K562 (cell line): ENCODE measurements around the gene MRPS33. TPM values are rescaled to one million over a fixed set of nuclear protein-coding genes. Genes with fewer than 3 reads are reported as not detected.
A peak's percentile ranks its signal among the peaks of the same experiment; 100 is the strongest.

ENCODE experiments used
- ARID3B ChIP-seq: fragments of 250-450 bp; sonication (Bioruptor Pico); IDR thresholded peaks from 2 replicates; pipeline ENCODE4 v1.4.0; 2020; ENCODE audit warnings: borderline replicate concordance
- ATF4 ChIP-seq: fragments of 450-650 bp; formaldehyde crosslinking; IDR thresholded peaks from 2 replicates; pipeline ENCODE4 v1.4.0; 2022; ENCODE audit warnings: mild to moderate bottlenecking, moderate library complexity
- E2F4 ChIP-seq: sonication (generic); formaldehyde crosslinking; IDR thresholded peaks from 2 replicates; pipeline ENCODE4 v1.8.0; 2022; ENCODE audit warnings: mild to moderate bottlenecking, low read depth, missing genetic modification reagents
- MLLT1 ChIP-seq, 2 experiments: fragments of 450-650 bp; IDR thresholded peaks; 2 replicates each; pipeline ENCODE4 v1.6.1; 2016
- REST ChIP-seq, 2 experiments: fragments of 450-650 bp; formaldehyde crosslinking in 1 of 2; IDR thresholded peaks; 2 replicates each; pipeline versions ENCODE4 v1.4.0 to v1.6.1; 2014 to 2020; ENCODE audit warnings: mild to moderate bottlenecking in 2 of 2, borderline replicate concordance in 1 of 2, low read depth in 1 of 2
- TRIM24 ChIP-seq, 2 experiments: fragments of 450-650 bp; IDR thresholded peaks; 2 replicates each; pipeline ENCODE4 v1.6.1; 2016
- UBTF ChIP-seq, 2 experiments: IDR thresholded peaks; 2 replicates each; pipeline ENCODE4 v1.6.1; 2012; ENCODE audit warnings: improper control_type of control experiment in 2 of 2, low read depth in 2 of 2, low read length in 2 of 2, borderline replicate concordance in 1 of 2
- ZNF780A ChIP-seq: fragments of 250-450 bp; sonication (Bioruptor Pico); IDR thresholded peaks from 2 replicates; pipeline ENCODE4 v1.5.0; 2021; ENCODE audit warnings: mild to moderate bottlenecking
- polyA plus RNA-seq, 8 experiments: library from polyadenylated mRNA; depleted of rRNA in 4 of 8; stranded (reverse) in 5 of 8; unstranded in 3 of 8; fragments of >200 nt; fragmentation: Nextera tagmentation in 2 of 8; fragmentation: Illumina TruSeq in 1 of 8; extraction: Ambion mirVana in 2 of 8; extraction: Trizol in 1 of 8; gene quantifications; 2 replicates each; pipeline versions ENCODE4 v1.2.1 to v1.2.3, GENCODE V29; 2011 to 2014; ENCODE audit warnings: inconsistent platforms in 1 of 8, missing spikeins in 1 of 8
- total RNA-seq, 7 experiments: library from RNA; depleted of rRNA in 6 of 7; stranded (reverse); fragments of >200 nt in 6 of 7; fragmentation: Illumina TruSeq in 2 of 7; extraction: Trizol in 2 of 7; gene quantifications; 2 replicates each; pipeline versions ENCODE4 v1.2.1 to v1.2.3, GENCODE V29; 2011 to 2021; ENCODE audit warnings: low replicate concordance in 1 of 7

Gene MRPS33
- total and polyA plus RNA-seq, 9 of the 15 experiments (the other 6 are each of a cell fraction or from before 2014, with no cell fraction given), result 81.1 to 442 (median 149) TPM

GRCh38 chr7:141014524-141015395, at the start of gene MRPS33 (continued):
- TF ChIP-seq REST (IDR thresholded peaks at IDR 0.05; ENCODE audit: borderline replicate concordance) (no peak), REST (CRISPR knock-in tag; IDR thresholded peaks at IDR 0.05; ENCODE audit: low read depth) (peak; percentile 67; the same call in 1 of the 2 replicates), UBTF (IDR thresholded peaks at IDR 0.05; ENCODE audit: borderline replicate concordance in 1 of 2, low read depth in 2 of 2, low read length in 2 of 2) (no peak), E2F4 (no peak), MLLT1 (IDR thresholded peaks at IDR 0.05) (0 out of 4 replicates have a peak, but pooled peaks of 1 of the 2 experiments have one; percentile 12), ATF4 (CRISPR knock-in tag) (no peak), ARID3B (0 out of 2 replicates have a peak, but pooled peaks have one; percentile 17), ZNF780A (no peak), TRIM24 (IDR thresholded peaks at IDR 0.05) (peak in 1 of 2 experiments; percentile 40; a peak in 2 of 4 replicates)
